GM23338 (cell line): ENCODE results near the gene MYO18B. TPM values are rescaled to one million over a fixed set of nuclear protein-coding genes. Genes with fewer than 3 reads are reported as not detected.

Experiments
- ATAC-seq: fragments of 200-7000 bp; cut with Tn5 transposase; 3 replicates; pipeline ENCODE4 v1.9.1; 2020
- DNase-seq: peaks from one replicate; pipeline ENCODE4 v3.0.0-alpha.2; 2015; ENCODE audit warnings: low spot score
- H2AFZ ChIP-seq: fragments of 200-600 bp; sonication (generic); 2 replicates; pipeline ENCODE4 v1.8.0; 2016; ENCODE audit warnings: antibody characterized with exemption, mild to moderate bottlenecking, moderate library complexity
- H3F3A ChIP-seq: fragments of 200-600 bp; sonication (generic); replicated peaks from 2 replicates; pipeline ENCODE4 v1.8.0; 2017; ENCODE audit warnings: antibody characterized with exemption, mixed run types, low read depth
- H3K27ac ChIP-seq: fragments of 200-600 bp; sonication (generic); 2 replicates; pipeline ENCODE4 v1.6.1; 2016; ENCODE audit warnings: low read depth
- H3K27me3 ChIP-seq: fragments of 200-600 bp; sonication (generic); 2 replicates; pipeline ENCODE4 v1.8.0; 2016; ENCODE audit warnings: mild to moderate bottlenecking, mixed run types, moderate library complexity; ENCODE audit not compliant: insufficient read depth
- H3K36me3 ChIP-seq: fragments of 200-600 bp; sonication (generic); 2 replicates; pipeline ENCODE4 v1.8.0; 2016; ENCODE audit warnings: mild to moderate bottlenecking; ENCODE audit not compliant: insufficient read depth
- H3K4me1 ChIP-seq: fragments of 200-600 bp; sonication (generic); 2 replicates; pipeline ENCODE4 v1.8.0; 2016; ENCODE audit warnings: mild to moderate bottlenecking, moderate library complexity; ENCODE audit not compliant: insufficient read depth
- H3K4me2 ChIP-seq: fragments of 200-600 bp; sonication (generic); 2 replicates; pipeline ENCODE4 v1.7.1; 2017; ENCODE audit warnings: mixed run types
- H3K4me3 ChIP-seq: fragments of 200-600 bp; sonication (generic); 2 replicates; pipeline ENCODE4 v1.6.1; 2016; ENCODE audit warnings: mixed run types
- H3K79me2 ChIP-seq: fragments of 200-600 bp; sonication (generic); replicated peaks from 2 replicates; pipeline ENCODE4 v1.8.0; 2017; ENCODE audit warnings: mild to moderate bottlenecking; ENCODE audit not compliant: insufficient read depth
- H3K9me2 ChIP-seq: fragments of 200-600 bp; sonication (generic); 2 replicates; pipeline ENCODE4 v1.8.0; 2017; ENCODE audit not compliant: insufficient read depth
- H4K20me1 ChIP-seq: fragments of 200-600 bp; sonication (generic); replicated peaks from 2 replicates; pipeline ENCODE4 v1.8.0; 2017; ENCODE audit warnings: mild to moderate bottlenecking; ENCODE audit not compliant: insufficient read depth
- H3K27ac Mint-ChIP-seq: 2 replicates; pipeline ENCODE4 v1.8.0; 2020; ENCODE audit warnings: inconsistent platforms, mild to moderate bottlenecking, moderate library complexity, mixed read lengths
- H3K27me3 Mint-ChIP-seq: 3 replicates; pipeline ENCODE4 v1.8.0; 2022; ENCODE audit warnings: low read depth, mild to moderate bottlenecking, moderate library complexity, mixed read lengths, inconsistent platforms; ENCODE audit not compliant: insufficient read depth, poor library complexity
- H3K36me3 Mint-ChIP-seq: 3 replicates; pipeline ENCODE4 v1.8.0; 2021; ENCODE audit warnings: low read depth, mild to moderate bottlenecking, inconsistent platforms, moderate library complexity, mixed read lengths
- H3K4me1 Mint-ChIP-seq: 3 replicates; pipeline ENCODE4 v1.8.0; 2020; ENCODE audit warnings: mild to moderate bottlenecking, inconsistent platforms, mixed read lengths
- H3K4me3 Mint-ChIP-seq: 3 replicates; pipeline ENCODE4 v1.8.0; 2021; ENCODE audit warnings: moderate library complexity, mild to moderate bottlenecking, inconsistent platforms, mixed read lengths
- H3K9me3 Mint-ChIP-seq: 3 replicates; pipeline ENCODE4 v1.8.0; 2020; ENCODE audit warnings: moderate library complexity, mild to moderate bottlenecking, inconsistent platforms, mixed read lengths
- CREB1 ChIP-seq: fragments of 250-450 bp; sonication (Bioruptor Pico); IDR thresholded peaks from 2 replicates; pipeline ENCODE4 v1.5.0; 2020; ENCODE audit warnings: low read depth, mild to moderate bottlenecking, moderate library complexity
- STAT1 ChIP-seq: IDR thresholded peaks from one replicate; pipeline ENCODE4 v1.6.1; 2016; ENCODE audit warnings: antibody characterized with exemption; ENCODE audit not compliant: unreplicated experiment
- ZNF114 ChIP-seq: fragments of 250-450 bp; sonication (Bioruptor Pico); IDR thresholded peaks from 2 replicates; pipeline ENCODE4 v1.5.0; 2020; ENCODE audit warnings: mild to moderate bottlenecking, moderate library complexity
- ZNF462 ChIP-seq: fragments of 250-450 bp; sonication (Bioruptor Pico); IDR thresholded peaks from 2 replicates; pipeline ENCODE4 v1.5.0; 2020; ENCODE audit warnings: mild to moderate bottlenecking, moderate library complexity
- polyA plus RNA-seq: library from polyadenylated mRNA; unstranded; fragments of >200 nt; fragmentation: Nextera tagmentation; extraction: Ambion mirVana; gene quantifications from 2 replicates; pipeline ENCODE4 v1.2.1, GENCODE V29; 2016
- total RNA-seq: library from RNA; depleted of rRNA; stranded (reverse); fragments of >200 nt; shearing (Covaris generic); gene quantifications from 2 replicates; pipeline ENCODE4 v1.2.3, GENCODE V29; 2014
- TF ChIP-seq, protein P1 (sequence below), 2 experiments: fragments of 200-600 bp in 1 of 2; sonication (generic) in 1 of 2; conservative IDR thresholded peaks; 2 replicates each; pipeline versions ENCODE4 v1.5.1 to v1.6.1; 2016 to 2017; ENCODE audit warnings: antibody characterized with exemption in 2 of 2, low read depth in 2 of 2, mild to moderate bottlenecking in 2 of 2, moderate library complexity in 1 of 2

Gene MYO18B
- total and polyA plus RNA-seq, 2 experiments from 2014 or later: 0.36 to 0.45 TPM

DNA sequence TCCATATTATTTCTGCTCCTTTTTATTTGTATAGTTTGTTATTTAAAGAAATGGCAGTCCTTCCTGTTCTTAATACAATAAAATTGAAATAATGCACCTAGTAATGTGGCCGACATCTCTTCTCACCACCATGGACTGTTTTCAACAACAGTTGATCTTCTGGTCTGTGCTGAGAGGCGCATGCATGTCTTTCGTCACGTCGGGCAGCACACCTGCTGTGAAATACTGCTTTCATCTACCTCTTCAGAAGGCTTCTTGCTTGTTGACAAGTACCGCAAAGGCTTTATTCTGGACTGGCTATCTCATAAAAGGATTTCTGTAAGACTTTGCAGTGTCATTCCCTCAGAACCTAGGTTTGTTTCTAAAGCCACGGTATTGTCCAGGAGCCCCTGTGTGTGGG is 13.9 kb upstream of the MYO18B start (continued):
- TF ChIP-seq ZNF462 (CRISPR knock-in tag): no peak
- TF ChIP-seq, protein P1, sequence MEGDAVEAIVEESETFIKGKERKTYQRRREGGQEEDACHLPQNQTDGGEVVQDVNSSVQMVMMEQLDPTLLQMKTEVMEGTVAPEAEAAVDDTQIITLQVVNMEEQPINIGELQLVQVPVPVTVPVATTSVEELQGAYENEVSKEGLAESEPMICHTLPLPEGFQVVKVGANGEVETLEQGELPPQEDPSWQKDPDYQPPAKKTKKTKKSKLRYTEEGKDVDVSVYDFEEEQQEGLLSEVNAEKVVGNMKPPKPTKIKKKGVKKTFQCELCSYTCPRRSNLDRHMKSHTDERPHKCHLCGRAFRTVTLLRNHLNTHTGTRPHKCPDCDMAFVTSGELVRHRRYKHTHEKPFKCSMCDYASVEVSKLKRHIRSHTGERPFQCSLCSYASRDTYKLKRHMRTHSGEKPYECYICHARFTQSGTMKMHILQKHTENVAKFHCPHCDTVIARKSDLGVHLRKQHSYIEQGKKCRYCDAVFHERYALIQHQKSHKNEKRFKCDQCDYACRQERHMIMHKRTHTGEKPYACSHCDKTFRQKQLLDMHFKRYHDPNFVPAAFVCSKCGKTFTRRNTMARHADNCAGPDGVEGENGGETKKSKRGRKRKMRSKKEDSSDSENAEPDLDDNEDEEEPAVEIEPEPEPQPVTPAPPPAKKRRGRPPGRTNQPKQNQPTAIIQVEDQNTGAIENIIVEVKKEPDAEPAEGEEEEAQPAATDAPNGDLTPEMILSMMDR (conservative IDR thresholded peaks at IDR 0.05; ENCODE audit: low read depth in 2 of 2): no peak

DNA sequence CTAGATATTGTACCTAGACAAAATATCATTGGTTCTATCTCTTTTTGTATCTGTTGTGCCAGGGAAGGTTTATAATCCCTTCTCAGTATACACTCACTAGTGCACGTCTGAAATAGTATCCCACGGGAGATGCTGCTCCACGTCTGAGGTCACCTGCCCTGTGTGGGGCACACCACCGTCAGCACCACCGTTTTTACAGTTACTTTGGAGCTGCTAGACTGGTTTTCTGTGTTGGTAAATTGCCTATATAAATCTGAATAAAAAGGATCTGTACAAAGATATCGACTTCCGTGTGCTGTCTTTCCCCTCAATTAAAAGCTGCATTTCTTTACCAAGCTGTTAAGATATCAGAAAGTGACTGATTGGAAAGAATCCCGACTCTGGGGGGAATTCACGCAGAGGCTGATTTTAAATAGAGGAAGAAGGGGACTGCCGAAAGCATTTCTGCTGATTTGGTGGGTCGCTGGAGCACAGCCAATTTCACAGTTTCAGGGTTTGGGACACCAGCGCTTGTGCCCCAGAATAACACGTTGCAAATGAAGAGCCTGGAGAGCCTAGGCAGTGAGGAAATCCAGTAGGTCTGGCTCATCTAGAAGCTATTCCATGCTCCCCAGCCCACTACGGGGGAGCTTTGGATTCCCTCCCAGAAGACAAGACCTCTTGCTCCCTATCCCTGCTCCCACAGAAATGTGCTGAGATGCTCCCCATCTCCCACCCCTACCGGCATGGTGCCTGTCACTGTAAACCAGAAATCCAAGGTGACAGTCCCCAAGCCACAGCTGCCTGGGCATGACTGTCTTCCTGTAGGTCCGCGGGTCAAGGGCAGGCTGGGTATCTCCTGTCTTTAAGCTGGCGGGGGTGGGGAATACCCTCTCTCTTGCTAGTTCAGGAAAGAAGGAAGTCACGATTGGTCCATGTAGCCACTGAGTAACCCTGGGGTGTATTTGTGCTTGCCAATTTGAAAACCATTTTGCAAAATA is 12.7 kb upstream of the MYO18B start:
- Mint-ChIP-seq H3K4me3 (no peak overlapping the region), H3K27ac (no peak overlapping the region), H3K9me3 (no peaks in the 10 kb centered on the region), H3K27me3 (peaks cover 1% of the 10 kb centered on the region), H3K36me3 (no peaks in the 10 kb centered on the region), H3K4me1 (peaks cover 13% of the 10 kb centered on the region)
- no peaks in the 10 kb centered on the region; the same call in 1 of the 2 replicates for H4K20me1 ChIP-seq
- H3K9me2 ChIP-seq: no peaks in the 10 kb centered on the region; the same call in 1 of the 2 replicates
- no peaks in the 10 kb centered on the region for H3K27me3 ChIP-seq
- no peaks in the 10 kb centered on the region for H3F3A ChIP-seq
- DNase-seq (no peak), ATAC-seq (peak; percentile 28; the same call in 2 of the 3 replicates)
- H2AFZ ChIP-seq: no peak overlapping the region
- no peaks in the 10 kb centered on the region for H3K36me3 ChIP-seq
- no peak overlapping the region for H3K4me2 ChIP-seq
- H3K79me2 ChIP-seq: no peaks in the 10 kb centered on the region
- no peak overlapping the region for H3K27ac ChIP-seq
- peaks cover 9% of the 10 kb centered on the region for H3K4me1 ChIP-seq
- H3K4me3 ChIP-seq: no peak overlapping the region
- TF ChIP-seq ZNF114 (CRISPR knock-in tag) (no peak), CREB1 (CRISPR knock-in tag) (no peak), STAT1 (no peak), ZNF462 (CRISPR knock-in tag) (no peak)
